Heart left ventricle (tissue), 13 donors: ENCODE data around the gene NUTM2G.
"Not testable (repeated sequence)": the region's sequence is repeated elsewhere in the genome, so short reads cannot be mapped to it uniquely, and the experiment has no call there.

Experiments
- POLR2A ChIP-seq, 2 donors: fragments of 450-650 bp; IDR thresholded peaks; one replicate each; pipeline ENCODE4 v1.6.1; 2017; ENCODE audit warnings: antibody characterized with exemption in 2 of 2, mild to moderate bottlenecking in 2 of 2, moderate library complexity in 2 of 2
- TF ChIP-seq, protein P1 (sequence below), 12 donors: fragments of 200-600 bp; sonication (generic) in 4 of 12; IDR thresholded peaks; one replicate each; pipeline versions ENCODE4 v1.5.0 to v1.8.0; 2018 to 2022; ENCODE audit warnings: antibody characterized with exemption in 12 of 12, mild to moderate bottlenecking in 5 of 12
- donor health status: ischemic (EF 13 %, LVEDD 7.1; RV severe dilation, severe dysfunction).
- donor health status: DM: no; HTN: yes; CAD: no.
- donor health status: DM: no; HTN: no; CAD: no.
- donor health status: ischemic (EF 25% LVEDD 6.9; RV normal size, moderate dysfunction).
- donor health status: ischemic (EF 25% LVEDD 5.7; RV mildly dilated, moderate dysfunction).
- donor health status: ischemic (EF 35%, LVEDD 5.7; RV mildly dilated, moderate dysfunction).
- donor health status: nonischemic (EF 11% LVEDD 7.7; RV severe dilation, severe dysfunction).
- donor health status: DM: yes; HTN: yes; CAD: no.
- donor health status: PGD.
- donor health status: ischemic (EF 29% LVEDD 5.4; RV normal size, mild dysfunction).
- donor health status: nonischemic (EF 23%, LVEDD 6.1; RV moderate dilation, normal function).

GRCh38 chr9:96937442-96937841 lies 8.8 kb downstream of the NUTM2G start:
- TF ChIP-seq POLR2A (IDR thresholded peaks at IDR 0.05) = not testable (repeated sequence)
- TF ChIP-seq, protein P1, sequence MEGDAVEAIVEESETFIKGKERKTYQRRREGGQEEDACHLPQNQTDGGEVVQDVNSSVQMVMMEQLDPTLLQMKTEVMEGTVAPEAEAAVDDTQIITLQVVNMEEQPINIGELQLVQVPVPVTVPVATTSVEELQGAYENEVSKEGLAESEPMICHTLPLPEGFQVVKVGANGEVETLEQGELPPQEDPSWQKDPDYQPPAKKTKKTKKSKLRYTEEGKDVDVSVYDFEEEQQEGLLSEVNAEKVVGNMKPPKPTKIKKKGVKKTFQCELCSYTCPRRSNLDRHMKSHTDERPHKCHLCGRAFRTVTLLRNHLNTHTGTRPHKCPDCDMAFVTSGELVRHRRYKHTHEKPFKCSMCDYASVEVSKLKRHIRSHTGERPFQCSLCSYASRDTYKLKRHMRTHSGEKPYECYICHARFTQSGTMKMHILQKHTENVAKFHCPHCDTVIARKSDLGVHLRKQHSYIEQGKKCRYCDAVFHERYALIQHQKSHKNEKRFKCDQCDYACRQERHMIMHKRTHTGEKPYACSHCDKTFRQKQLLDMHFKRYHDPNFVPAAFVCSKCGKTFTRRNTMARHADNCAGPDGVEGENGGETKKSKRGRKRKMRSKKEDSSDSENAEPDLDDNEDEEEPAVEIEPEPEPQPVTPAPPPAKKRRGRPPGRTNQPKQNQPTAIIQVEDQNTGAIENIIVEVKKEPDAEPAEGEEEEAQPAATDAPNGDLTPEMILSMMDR (IDR thresholded peaks at IDR 0.05) = not testable (repeated sequence)
